Urinary bladder (tissue), 4 donors: ENCODE results near the gene BABAM2. TPM values are rescaled to one million over a fixed set of nuclear protein-coding genes. Genes with fewer than 3 reads are reported as not detected.
A peak's percentile ranks its signal among the peaks of the same experiment; 100 is the strongest.

Experiments
- DNase-seq: peaks from one replicate; pipeline ENCODE4 v3.0.0-alpha.2; 2015; ENCODE audit errors: extremely low spot score
- H3K27ac ChIP-seq: one replicate; pipeline ENCODE4 v1.5.1; 2013; ENCODE audit warnings: low read depth, mild to moderate bottlenecking, moderate library complexity
- H3K36me3 ChIP-seq: one replicate; pipeline ENCODE4 v1.6.1; 2013; ENCODE audit warnings: mild to moderate bottlenecking, moderate library complexity; ENCODE audit not compliant: insufficient read depth
- H3K4me1 ChIP-seq: one replicate; pipeline ENCODE4 v1.6.1; 2013; ENCODE audit warnings: mild to moderate bottlenecking, moderate library complexity; ENCODE audit not compliant: insufficient read depth
- H3K4me3 ChIP-seq: one replicate; pipeline ENCODE4 v1.5.1; 2013; ENCODE audit warnings: low read depth, low read length
- WGBS: extraction: QIAGEN DNeasy Blood & Tissue Kit; methylation state at CpG from one replicate; pipeline ENCODE4 v1.1.7; 2013; 5-methylcytosine and 5-hydroxymethylcytosine counted together
- polyA plus RNA-seq: library from polyadenylated mRNA; stranded (reverse); fragments of 200-250 nt; gene quantifications from one replicate; pipeline ENCODE4 v1.2.3, GENCODE V29; 2013
- total RNA-seq: library from RNA; depleted of rRNA; stranded (reverse); fragments of >200 nt; gene quantifications from one replicate; pipeline ENCODE4 v1.2.3, GENCODE V29; 2014
- donor health status: healthy with polysubstance abuse.
- donor health status: healthy.

BABAM2 gene
- total and polyA plus RNA-seq, 2 donors = 37.0 to 40.6 TPM

DNA sequence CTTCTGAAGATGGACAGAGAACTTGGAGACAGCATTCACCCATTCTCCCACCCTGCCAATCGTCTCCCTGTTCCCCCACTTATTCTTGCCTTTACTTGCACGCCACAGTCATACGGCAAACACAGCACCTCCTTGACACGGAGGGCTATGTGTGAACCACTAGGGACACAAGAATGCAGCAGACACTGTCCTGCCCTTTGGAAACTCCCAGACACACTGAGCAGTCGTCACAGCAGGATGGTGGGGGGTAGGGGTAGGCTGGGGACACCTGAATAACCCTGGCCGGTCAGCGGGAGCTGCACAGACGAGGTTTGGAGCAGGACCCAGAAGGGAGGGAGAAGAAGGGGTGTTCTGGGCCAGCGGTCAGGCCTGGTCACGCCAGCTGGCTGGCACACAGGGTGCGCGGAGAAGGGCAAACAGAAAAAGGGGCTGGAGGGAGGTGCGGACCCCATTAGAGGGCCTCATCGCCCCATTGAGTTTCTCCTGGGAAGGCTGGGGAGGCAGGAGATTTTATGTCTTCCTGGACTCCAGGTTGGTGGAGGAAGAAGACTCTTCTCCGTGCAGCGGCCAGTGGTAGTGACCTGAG is 462.2 kb downstream of the BABAM2 start:
- Histone ChIP-seq H3K4me1 (no peaks in the 10 kb centered on the region), H3K27ac (no peak overlapping the region)

DNA sequence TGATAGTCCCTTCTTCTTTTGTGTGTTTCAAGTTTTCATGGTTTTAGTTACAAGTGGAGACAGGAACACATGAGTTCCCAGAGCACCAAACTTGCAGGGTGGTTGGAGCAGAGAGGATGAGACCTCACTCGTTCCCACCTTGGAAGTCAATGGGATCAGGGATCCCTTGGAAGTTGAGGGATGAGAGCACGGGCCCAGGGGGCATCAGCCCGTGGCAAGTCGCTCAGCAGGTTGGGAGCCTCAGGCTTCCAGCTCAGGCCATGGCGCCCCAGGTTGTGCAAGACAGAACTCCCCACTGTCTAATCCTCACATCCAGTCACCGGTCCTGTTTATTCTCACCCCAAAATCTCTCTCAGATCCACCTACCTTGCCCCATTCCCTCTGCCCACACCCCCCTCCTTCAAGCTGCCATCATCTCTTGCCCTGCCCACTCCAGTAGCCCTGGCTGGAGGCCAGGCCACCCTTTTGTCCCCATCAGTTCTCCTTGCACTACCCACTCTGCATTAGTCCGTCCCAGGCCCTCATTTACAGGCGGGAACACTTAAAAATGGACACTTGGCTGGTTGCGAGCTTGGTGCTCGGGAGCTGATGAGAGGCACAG is 464.5 kb downstream of the BABAM2 start:
- no peaks in the 10 kb centered on the region for H3K36me3 ChIP-seq
- H3K4me3 ChIP-seq = no peak overlapping the region
- no peaks in the 10 kb centered on the region for H3K4me1 ChIP-seq
- no peak overlapping the region for H3K27ac ChIP-seq
- 91% methylated on average over 10 of the region's 10 CpGs for WGBS
- no peak for DNase-seq

More for the DNA sequence above, 462.2 kb downstream of the BABAM2 start:
- no peak for DNase-seq
- Histone ChIP-seq H3K36me3 (no peaks in the 10 kb centered on the region), H3K4me3 (no peak overlapping the region)
- WGBS = 81% methylated on average over 16 of the region's 16 CpGs

GRCh38 chr2:28355521-28356094 is 465.1 kb downstream of the BABAM2 start:
- WGBS = 61% methylated on average over 6 of the region's 6 CpGs
- Histone ChIP-seq H3K4me1 (no peaks in the 10 kb centered on the region), H3K27ac (peak overlapping the region; percentile 81), H3K4me3 (no peak overlapping the region), H3K36me3 (no peaks in the 10 kb centered on the region)
- no peak for DNase-seq

- no peak for DNase-seq
- Histone ChIP-seq H3K36me3 (no peaks in the 10 kb centered on the region), H3K4me3 (no peak overlapping the region), H3K4me1 (no peaks in the 10 kb centered on the region), H3K27ac (peak overlapping the region; percentile 87)
- 15% methylated on average over 17 of the region's 17 CpGs for WGBS
Measured at GRCh38 chr2:28356095-28356911, 465.8 kb downstream of the BABAM2 start.

DNA sequence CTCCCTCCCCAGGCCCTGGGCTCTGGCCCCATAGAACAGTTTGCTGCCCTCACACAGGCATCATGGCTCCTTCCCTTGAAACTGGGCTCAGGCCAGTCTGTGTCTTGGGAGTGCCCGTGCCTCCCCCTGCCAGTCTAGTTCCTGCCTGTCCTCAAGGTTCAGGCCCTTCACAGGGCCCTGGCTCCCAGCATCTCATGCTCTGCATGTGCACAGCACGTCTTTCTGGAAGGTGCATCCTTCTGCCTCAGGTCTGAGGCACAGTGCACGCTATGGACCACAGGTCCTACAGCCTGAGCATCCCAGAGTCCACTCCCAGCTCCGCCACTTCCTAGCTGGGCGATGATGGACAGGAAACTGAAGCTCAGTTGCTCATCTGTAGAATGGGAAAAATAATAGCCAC is 466.5 kb downstream of the BABAM2 start:
- DNase-seq = no peak
- H3K36me3 ChIP-seq = no peaks in the 10 kb centered on the region
- no peak overlapping the region for H3K4me3 ChIP-seq
- H3K27ac ChIP-seq = peak overlapping the region; percentile 87
- WGBS = 94% methylated on average over 5 of the region's 5 CpGs
- H3K4me1 ChIP-seq = no peaks in the 10 kb centered on the region

GRCh38 chr2:28357948-28358667 is 467.6 kb downstream of the BABAM2 start:
- Histone ChIP-seq H3K27ac (no peak overlapping the region), H3K36me3 (no peaks in the 10 kb centered on the region), H3K4me3 (no peak overlapping the region), H3K4me1 (no peaks in the 10 kb centered on the region)
- 84% methylated on average over 19 of the region's 19 CpGs for WGBS
- no peak for DNase-seq

- Histone ChIP-seq H3K4me3 (no peak overlapping the region), H3K27ac (no peak overlapping the region), H3K4me1 (no peaks in the 10 kb centered on the region), H3K36me3 (no peaks in the 10 kb centered on the region)
- no peak for DNase-seq
- 86% methylated on average over 7 of the region's 7 CpGs for WGBS
Measured at GRCh38 chr2:28358668-28359201, 468.2 kb downstream of the BABAM2 start.

DNA sequence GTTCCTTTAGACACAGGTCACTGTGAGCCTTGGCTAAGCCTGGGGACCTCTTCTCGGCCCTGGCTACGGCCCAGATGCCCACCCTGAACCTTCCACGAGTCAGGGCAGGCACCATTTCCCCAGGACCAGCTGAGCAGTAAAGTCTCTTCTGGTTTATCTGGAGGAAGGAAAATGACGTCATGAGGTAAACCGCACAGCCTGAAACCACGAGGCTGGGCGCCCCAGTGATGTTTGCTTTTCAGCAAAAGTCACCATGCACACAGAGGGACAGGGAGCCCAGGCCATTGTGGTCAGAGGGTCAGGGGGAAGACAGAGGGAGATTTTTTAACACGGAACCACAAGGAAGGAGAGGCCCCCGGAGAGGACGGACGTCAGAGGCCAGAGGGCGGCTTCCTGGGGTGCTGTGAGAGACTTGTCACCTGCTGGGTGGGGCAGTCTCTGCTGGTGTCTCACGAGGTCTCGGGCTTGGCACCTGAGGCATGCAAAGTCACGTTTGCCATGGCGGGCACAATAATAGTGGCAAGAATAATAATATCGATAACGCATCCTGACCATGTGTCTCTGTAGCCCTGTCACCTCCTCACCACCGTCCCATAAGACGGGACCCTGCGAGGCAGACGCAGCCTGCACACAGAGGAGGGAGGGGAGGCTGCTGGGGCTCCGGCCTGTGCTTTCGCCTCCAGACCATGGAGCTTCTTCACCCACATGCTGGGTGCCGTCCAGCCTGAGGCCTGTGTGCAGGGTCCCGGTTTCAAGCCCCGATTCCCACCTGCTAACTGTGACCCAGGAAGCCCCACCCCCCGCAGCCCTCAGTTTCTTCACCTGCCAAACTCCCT is 468.9 kb downstream of the BABAM2 start:
- Histone ChIP-seq H3K4me1 (no peaks in the 10 kb centered on the region), H3K4me3 (no peak overlapping the region), H3K27ac (no peak overlapping the region), H3K36me3 (no peaks in the 10 kb centered on the region)
- no peak for DNase-seq
- WGBS = 80% methylated on average over 28 of the region's 28 CpGs

GRCh38 chr2:28360058-28360717 is 469.7 kb downstream of the BABAM2 start:
- Histone ChIP-seq H3K4me1 (no peaks in the 10 kb centered on the region), H3K36me3 (no peaks in the 10 kb centered on the region), H3K4me3 (no peak overlapping the region), H3K27ac (no peak overlapping the region)
- whole genome bisulfite sequencing = 90% methylated on average over 16 of the region's 16 CpGs
- DNase-seq = no peak

DNA sequence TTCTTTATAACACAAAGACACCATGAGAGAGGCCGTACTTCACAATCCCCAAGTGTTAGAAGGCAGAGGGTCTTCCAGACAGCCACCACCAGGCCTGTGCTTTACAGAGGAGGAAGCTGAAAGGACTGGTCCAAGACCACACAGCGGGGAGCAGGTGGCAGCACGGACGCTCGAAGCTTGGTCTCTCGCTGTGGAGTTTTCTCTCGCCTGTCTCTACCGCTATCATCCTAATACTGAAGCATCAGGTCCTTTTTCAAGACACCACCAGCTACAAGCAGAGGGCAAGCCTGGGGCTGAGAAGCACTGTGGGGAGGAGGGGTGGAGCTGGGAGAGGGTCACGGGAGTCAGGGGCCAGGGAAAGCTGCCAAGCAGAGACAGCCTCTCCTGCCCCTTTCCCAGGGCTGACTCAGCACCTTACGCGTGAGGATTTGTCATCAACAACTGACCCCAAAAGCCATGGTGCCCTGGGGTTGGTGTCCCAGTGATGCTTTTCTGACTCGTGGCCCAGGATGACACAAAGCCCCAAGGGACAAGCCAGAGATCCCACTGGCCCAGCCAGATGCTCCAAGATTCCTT is 470.3 kb downstream of the BABAM2 start:
- DNase-seq = no peak
- Histone ChIP-seq H3K4me1 (no peaks in the 10 kb centered on the region), H3K4me3 (no peak overlapping the region), H3K36me3 (no peaks in the 10 kb centered on the region), H3K27ac (no peak overlapping the region)
- 84% methylated on average over 12 of the region's 12 CpGs for WGBS

DNA sequence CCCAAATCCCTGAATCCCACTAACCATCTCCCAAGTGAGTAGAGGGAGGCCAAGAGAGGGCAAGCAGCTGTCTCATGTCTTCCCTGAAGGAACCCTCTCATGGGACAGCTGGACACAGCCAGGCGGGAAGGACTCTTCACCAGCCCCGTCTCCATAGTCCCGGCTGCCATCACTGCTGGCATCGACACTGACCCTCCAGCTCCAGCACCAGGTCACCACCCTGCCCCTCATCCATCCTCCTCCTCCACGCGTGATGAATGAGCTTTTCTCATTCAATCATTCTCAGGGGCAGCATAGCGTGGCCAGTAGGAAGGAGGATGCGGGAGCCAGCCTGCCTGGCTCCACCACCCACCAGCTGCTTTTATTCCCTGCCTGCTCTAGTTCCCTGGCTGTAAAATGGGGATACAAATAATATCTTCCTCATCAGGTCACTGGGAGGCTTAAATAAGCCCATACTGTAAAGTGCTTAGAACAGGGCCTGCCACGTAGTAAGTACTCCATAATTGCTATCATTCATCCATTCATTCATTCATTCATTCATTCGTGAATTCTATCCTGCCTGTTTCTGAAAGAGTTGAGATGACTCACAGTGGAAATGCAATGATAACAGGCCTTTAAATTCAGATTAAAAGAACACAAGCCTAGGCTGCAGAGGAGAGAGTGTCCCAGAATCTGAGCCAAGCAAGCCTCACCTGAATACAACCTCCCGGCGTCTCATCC is 471.6 kb downstream of the BABAM2 start:
- Histone ChIP-seq H3K36me3 (no peaks in the 10 kb centered on the region), H3K4me3 (no peak overlapping the region), H3K27ac (no peak overlapping the region), H3K4me1 (no peaks in the 10 kb centered on the region)
- no peak for DNase-seq
- WGBS = 77% methylated on average over 12 of the region's 12 CpGs
